Duodenal mucosa (tissue), 2 donors: ENCODE measurements around the gene DEGS2.
"Not testable (repeated sequence)": the region's sequence is repeated elsewhere in the genome, so short reads cannot be mapped to it uniquely, and the experiment has no call there.

ENCODE experiments used
- H3K27ac ChIP-seq: one replicate; pipeline ENCODE4 v1.7.0; 2013; ENCODE audit warnings: low read depth, low read length
- H3K27me3 ChIP-seq, 2 donors: one replicate each; pipeline ENCODE4 v1.7.0; 2013; ENCODE audit warnings: low read length in 2 of 2, control low read depth in 1 of 2; ENCODE audit not compliant: insufficient read depth in 2 of 2, control insufficient read depth in 1 of 2
- H3K36me3 ChIP-seq, 2 donors: one replicate each; pipeline ENCODE4 v1.7.0; 2013; ENCODE audit warnings: low read length in 2 of 2, control low read depth in 1 of 2; ENCODE audit not compliant: insufficient read depth in 2 of 2, control insufficient read depth in 1 of 2
- H3K4me1 ChIP-seq, 2 donors: one replicate each; pipeline ENCODE4 v1.7.0; 2013; ENCODE audit warnings: low read length in 2 of 2, control low read depth in 1 of 2; ENCODE audit not compliant: insufficient read depth in 2 of 2, control insufficient read depth in 1 of 2
- H3K4me3 ChIP-seq, 2 donors: one replicate each; pipeline ENCODE4 v1.7.0; 2013; ENCODE audit warnings: low read length in 2 of 2, low read depth in 1 of 2
- H3K9ac ChIP-seq, 2 donors: one replicate each; pipeline ENCODE4 v1.7.0; 2013; ENCODE audit warnings: low read length in 2 of 2, low read depth in 1 of 2
- H3K9me3 ChIP-seq, 2 donors: one replicate each; pipeline ENCODE4 v1.7.0; 2013; ENCODE audit warnings: low read length in 2 of 2, control low read depth in 1 of 2; ENCODE audit not compliant: control insufficient read depth in 1 of 2

DEGS2 gene

GRCh38 chr14:100159094-100159864, at the start of gene DEGS2:
DEGS2 (minus strand) TSS chr14:100159645; CDS start chr14:100159587, 58 bp downstream.
- peak within 1 kb of the TSS; percentile 71 to 72 for H3K4me3 ChIP-seq
- peak within 1 kb of the TSS; percentile 73 for H3K27ac ChIP-seq
- H3K36me3 ChIP-seq = no peaks in the 10 kb centered on the region
- peak within 1 kb of the TSS; percentile 45 to 70 for H3K9ac ChIP-seq
- H3K9me3 ChIP-seq = peaks cover 6% of the 10 kb centered on the region in 2 donors
- H3K4me1 ChIP-seq = peaks cover 26 to 31% of the 10 kb centered on the region in 2 donors
- peaks cover 0 to 8% of the 10 kb centered on the region in 2 donors for H3K27me3 ChIP-seq

GRCh38 chr14:100208136-100208535, 48.7 kb upstream of the DEGS2 start:
- not testable (repeated sequence) for H3K4me3 ChIP-seq, H3K4me1 ChIP-seq, H3K9ac ChIP-seq, H3K27ac ChIP-seq, H3K27me3 ChIP-seq, H3K9me3 ChIP-seq, H3K36me3 ChIP-seq

- H3K9ac ChIP-seq, H3K27me3 ChIP-seq, H3K36me3 ChIP-seq, H3K4me3 ChIP-seq, H3K4me1 ChIP-seq, H3K9me3 ChIP-seq, H3K27ac ChIP-seq: not testable (repeated sequence)
Measured at GRCh38 chr14:100207588-100207987, 48.1 kb upstream of the DEGS2 start.

- not testable (repeated sequence) for H3K9me3 ChIP-seq, H3K36me3 ChIP-seq, H3K4me3 ChIP-seq, H3K27ac ChIP-seq, H3K4me1 ChIP-seq, H3K9ac ChIP-seq, H3K27me3 ChIP-seq
Measured at GRCh38 chr14:100204835-100205167, 45.4 kb upstream of the DEGS2 start.

GRCh38 chr14:100203962-100204834, 44.8 kb upstream of the DEGS2 start:
- no peaks in the 10 kb centered on the region for H3K27me3 ChIP-seq

GRCh38 chr14:100203146-100203545, 43.7 kb upstream of the DEGS2 start:
- Histone ChIP-seq H3K27ac (no peak overlapping the region), H3K9me3 (no peaks in the 10 kb centered on the region), H3K4me1 (no peaks in the 10 kb centered on the region), H3K36me3 (no peaks in the 10 kb centered on the region), H3K27me3 (no peaks in the 10 kb centered on the region), H3K9ac (no peak overlapping the region), H3K4me3 (no peak overlapping the region)

More at GRCh38 chr14:100203962-100204834, 44.8 kb upstream of the DEGS2 start:
- no peak overlapping the region for H3K9ac ChIP-seq
- H3K27ac ChIP-seq = no peak overlapping the region
- H3K36me3 ChIP-seq = no peaks in the 10 kb centered on the region
- H3K4me1 ChIP-seq = no peaks in the 10 kb centered on the region
- no peaks in the 10 kb centered on the region for H3K9me3 ChIP-seq
- no peak overlapping the region for H3K4me3 ChIP-seq

DNA sequence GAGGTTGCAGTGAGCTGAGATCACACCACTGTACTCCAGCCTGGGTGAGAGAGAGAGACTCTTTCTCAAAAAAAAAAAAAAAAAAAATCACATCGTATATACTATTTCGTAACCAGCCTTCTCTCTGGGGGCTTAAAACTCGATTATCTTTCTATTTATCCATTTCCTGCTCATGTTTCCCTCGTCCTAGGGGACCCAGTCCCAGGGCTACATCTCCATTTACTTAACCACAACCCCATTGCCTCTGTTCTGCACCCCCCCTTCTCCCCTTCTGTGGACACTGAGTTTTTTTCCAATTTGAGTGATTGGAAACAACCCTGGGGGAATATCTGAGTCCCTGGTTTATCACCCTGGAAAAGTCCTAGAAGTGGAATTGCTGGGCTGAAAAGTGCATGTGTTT, 43.3 kb upstream of the DEGS2 start:
- no peaks in the 10 kb centered on the region for H3K9me3 ChIP-seq
- H3K27ac ChIP-seq = no peak overlapping the region
- H3K4me3 ChIP-seq = no peak overlapping the region
- H3K4me1 ChIP-seq = no peaks in the 10 kb centered on the region
- no peaks in the 10 kb centered on the region for H3K27me3 ChIP-seq
- H3K9ac ChIP-seq = no peak overlapping the region
- H3K36me3 ChIP-seq = no peaks in the 10 kb centered on the region

DNA sequence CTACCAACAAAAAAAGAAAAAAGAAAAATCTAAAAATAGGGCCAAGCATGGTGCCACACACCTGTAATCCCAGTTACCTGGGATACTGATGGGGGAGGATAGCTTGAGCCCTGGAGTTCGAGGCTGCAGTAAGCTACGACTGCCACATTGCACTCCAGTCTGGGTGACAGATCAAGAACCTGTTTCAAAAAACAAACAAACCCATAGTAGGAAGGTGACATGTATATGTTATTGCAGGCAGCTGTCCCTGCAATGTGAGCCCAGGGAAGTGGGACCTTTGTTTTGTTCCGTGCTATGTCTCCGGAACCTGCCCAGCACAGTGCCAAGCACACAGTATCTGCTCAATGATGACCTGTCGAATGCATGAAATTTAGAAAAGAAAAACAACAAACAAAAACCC, 42.3 kb upstream of the DEGS2 start:
- no peaks in the 10 kb centered on the region for H3K4me1 ChIP-seq
- H3K9ac ChIP-seq = no peak overlapping the region
- no peaks in the 10 kb centered on the region for H3K27me3 ChIP-seq
- no peaks in the 10 kb centered on the region for H3K36me3 ChIP-seq
- no peaks in the 10 kb centered on the region for H3K9me3 ChIP-seq
- no peak overlapping the region for H3K4me3 ChIP-seq
- H3K27ac ChIP-seq = no peak overlapping the region

GRCh38 chr14:100200311-100200710, 40.9 kb upstream of the DEGS2 start:
- H3K27ac ChIP-seq = no peak overlapping the region
- no peak overlapping the region for H3K9ac ChIP-seq
- no peaks in the 10 kb centered on the region for H3K4me1 ChIP-seq
- H3K36me3 ChIP-seq = no peaks in the 10 kb centered on the region
- H3K4me3 ChIP-seq = no peak overlapping the region
- no peaks in the 10 kb centered on the region for H3K9me3 ChIP-seq
- H3K27me3 ChIP-seq = no peaks in the 10 kb centered on the region

- Histone ChIP-seq H3K4me3 (no peak overlapping the region), H3K9ac (no peak overlapping the region), H3K9me3 (no peaks in the 10 kb centered on the region), H3K27me3 (no peaks in the 10 kb centered on the region), H3K36me3 (no peaks in the 10 kb centered on the region), H3K27ac (no peak overlapping the region), H3K4me1 (no peaks in the 10 kb centered on the region)
Measured at GRCh38 chr14:100199240-100199860, 39.9 kb upstream of the DEGS2 start.
